Fibroblast of villous mesenchyme (primary cell): ENCODE results near the gene PXDC1. TPM values are rescaled to one million over a fixed set of nuclear protein-coding genes. Genes with fewer than 3 reads are reported as not detected.

Experiments
- DNase-seq: peaks from one replicate; pipeline ENCODE4 v3.0.0-alpha.2; 2010; ENCODE audit warnings: low read depth
- H3K4me3 ChIP-seq: 2 replicates; pipeline ENCODE4 v1.5.1; 2011; ENCODE audit warnings: low read depth, mild to moderate bottlenecking, low read length
- total RNA-seq: library from RNA; depleted of rRNA; stranded (reverse); fragments of >200 nt; gene quantifications from 2 replicates; pipeline ENCODE4 v1.2.3, GENCODE V29; 2012
- TF ChIP-seq, protein P1 (sequence below): IDR thresholded peaks from 2 replicates; pipeline ENCODE4 v1.5.1; 2012; ENCODE audit warnings: low read depth, mild to moderate bottlenecking, low read length; ENCODE audit not compliant: insufficient read depth

The PXDC1 gene
- total RNA-seq, 1 donor = 92.4 TPM

DNA sequence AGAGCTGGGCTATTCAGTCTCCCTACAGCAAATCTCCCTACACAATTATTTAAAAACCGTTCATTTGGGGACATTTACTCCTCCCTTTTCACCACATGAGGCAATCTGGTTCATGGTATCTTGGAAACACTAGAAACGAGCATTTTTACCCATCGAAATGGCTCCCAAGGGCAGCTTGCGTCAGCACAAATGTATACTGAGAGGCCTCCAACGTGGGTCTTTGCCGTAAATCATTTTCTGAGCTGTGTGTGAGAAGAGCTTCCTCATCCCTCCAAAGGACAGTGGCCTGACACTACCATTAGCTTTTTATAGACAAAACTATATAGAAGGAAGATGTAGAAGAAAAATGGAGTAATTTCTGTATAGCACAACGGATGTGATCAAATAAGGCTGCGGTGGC, 30.0 kb upstream of the PXDC1 start:
- no peak overlapping the region for H3K4me3 ChIP-seq
- no peak for DNase-seq
- TF ChIP-seq, protein P1, sequence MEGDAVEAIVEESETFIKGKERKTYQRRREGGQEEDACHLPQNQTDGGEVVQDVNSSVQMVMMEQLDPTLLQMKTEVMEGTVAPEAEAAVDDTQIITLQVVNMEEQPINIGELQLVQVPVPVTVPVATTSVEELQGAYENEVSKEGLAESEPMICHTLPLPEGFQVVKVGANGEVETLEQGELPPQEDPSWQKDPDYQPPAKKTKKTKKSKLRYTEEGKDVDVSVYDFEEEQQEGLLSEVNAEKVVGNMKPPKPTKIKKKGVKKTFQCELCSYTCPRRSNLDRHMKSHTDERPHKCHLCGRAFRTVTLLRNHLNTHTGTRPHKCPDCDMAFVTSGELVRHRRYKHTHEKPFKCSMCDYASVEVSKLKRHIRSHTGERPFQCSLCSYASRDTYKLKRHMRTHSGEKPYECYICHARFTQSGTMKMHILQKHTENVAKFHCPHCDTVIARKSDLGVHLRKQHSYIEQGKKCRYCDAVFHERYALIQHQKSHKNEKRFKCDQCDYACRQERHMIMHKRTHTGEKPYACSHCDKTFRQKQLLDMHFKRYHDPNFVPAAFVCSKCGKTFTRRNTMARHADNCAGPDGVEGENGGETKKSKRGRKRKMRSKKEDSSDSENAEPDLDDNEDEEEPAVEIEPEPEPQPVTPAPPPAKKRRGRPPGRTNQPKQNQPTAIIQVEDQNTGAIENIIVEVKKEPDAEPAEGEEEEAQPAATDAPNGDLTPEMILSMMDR = no peak

DNA sequence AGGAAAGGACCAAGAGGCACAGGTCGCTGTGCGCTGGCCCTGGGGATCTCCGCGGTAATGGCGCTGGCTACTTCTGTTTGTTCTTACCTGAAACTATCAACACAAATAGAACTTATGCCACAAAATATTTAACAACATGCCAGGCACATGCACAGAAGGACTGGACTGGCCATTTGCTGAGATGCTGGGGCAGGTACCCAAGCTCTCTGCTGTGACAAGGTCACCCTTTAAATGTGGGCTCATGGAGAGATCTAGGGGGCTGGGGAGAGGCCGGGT, 28.0 kb upstream of the PXDC1 start:
- DNase-seq = no peak
- H3K4me3 ChIP-seq = no peak overlapping the region
- TF ChIP-seq, protein P1 = no peak

DNA sequence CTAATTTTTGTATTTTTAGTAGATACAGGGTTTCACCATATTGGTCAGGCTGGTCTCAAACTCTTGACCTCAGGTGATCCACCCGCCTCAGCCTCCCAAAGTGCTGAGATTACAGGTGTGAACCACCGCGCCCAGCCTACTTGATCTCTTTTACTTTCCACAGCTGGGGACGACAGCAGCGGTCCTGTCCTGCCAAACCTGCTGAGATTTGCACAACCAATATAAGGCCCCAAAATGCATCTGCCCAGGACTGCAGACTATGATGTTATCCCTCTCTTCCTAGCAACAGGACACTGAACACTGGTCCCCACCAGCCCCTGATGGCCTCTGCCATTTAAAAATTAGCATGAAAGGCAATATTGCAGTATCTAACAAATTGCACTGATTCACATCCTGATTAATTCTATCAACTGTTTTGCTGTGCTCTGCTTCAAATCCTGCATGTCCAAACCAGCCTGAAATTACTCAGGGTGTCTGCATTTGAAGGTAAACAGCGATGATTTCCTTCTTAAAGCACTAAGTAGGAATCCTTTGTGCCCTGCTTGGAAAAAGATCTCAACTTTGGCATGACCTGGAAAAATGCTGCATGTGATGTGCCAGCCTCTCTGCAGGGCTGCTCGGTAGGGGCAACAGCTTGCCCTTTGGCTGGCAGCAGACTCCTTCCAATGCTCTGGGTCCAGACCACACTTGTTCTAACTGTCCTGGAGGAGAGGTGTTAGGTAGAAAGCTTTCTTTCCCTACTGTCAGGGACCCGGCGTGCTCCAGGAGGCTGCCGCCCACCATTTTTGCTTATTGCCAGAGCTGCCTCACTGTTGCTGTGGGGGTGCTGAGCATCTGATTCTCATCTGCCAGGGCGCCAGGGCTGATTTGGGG, 27.4 kb upstream of the PXDC1 start:
- no peak overlapping the region for H3K4me3 ChIP-seq
- TF ChIP-seq, protein P1 = no peak
- no peak for DNase-seq

DNA sequence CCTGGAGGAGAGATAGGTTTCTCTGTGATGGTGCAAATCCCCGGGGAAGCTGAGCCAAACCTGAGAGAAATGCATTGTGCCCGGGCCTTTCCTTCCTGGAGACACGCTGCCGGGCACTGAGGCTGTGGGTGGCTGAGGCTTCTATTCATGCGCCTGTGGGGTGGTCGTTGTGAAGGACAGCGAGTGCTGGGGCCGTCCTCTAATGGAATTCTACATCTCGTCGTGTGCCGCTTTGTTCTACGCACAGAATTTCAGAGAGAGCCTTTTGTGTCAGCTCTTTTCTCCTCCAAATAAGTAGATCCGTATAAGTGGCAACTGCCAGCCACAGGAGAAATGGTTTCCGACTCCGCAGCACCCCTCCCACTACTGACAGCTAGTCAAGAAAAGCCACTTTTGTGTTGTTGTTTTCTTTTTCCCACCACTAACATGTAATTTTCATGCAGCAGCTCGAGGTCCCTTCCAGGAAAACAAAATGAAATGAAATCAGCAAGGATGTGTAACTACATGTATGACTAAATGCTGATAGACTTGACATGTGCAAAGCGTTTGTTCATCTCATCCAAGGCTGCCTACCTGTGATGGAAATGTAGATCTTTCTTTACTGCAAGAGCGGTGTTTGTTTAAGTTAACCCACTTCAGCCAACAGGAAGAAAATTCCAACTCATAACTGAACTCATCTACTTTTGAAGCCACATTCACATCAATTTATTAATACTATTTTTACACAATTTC, 26.4 kb upstream of the PXDC1 start:
- DNase-seq = no peak
- TF ChIP-seq, protein P1 = no peak
- no peak overlapping the region for H3K4me3 ChIP-seq

DNA sequence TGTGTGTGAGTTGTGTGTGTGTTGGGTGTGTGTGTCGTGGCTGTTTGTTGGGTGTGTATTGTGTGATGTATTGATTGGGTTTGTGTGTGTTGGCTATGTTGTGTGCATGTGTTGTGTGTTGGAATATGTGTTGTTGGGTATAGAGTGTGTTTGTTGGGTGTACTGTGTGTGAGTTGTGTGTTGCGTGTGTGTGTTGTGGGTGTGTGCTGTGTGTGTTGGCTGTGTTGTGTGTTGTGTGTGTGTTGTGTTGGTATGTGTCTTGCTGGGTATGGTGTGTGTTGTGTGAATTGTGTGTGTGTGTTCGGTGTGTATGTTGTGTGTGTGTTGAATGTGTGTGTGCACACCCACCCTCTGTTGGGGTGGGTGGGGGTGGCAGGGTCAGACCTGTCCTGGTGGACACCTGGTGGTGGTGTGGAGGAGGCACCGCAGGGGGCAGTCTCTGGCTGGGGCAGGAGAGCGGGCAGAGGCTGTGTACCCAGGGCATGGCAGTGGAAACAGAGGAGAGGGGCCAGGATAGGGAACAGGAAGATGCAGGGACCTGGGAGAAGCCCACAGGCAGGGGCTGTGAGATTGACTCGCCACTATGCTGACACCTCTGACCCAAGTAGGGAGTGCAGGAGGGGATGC, 25.5 kb upstream of the PXDC1 start:
- TF ChIP-seq, protein P1 = no peak
- no peak overlapping the region for H3K4me3 ChIP-seq
- DNase-seq = no peak

DNA sequence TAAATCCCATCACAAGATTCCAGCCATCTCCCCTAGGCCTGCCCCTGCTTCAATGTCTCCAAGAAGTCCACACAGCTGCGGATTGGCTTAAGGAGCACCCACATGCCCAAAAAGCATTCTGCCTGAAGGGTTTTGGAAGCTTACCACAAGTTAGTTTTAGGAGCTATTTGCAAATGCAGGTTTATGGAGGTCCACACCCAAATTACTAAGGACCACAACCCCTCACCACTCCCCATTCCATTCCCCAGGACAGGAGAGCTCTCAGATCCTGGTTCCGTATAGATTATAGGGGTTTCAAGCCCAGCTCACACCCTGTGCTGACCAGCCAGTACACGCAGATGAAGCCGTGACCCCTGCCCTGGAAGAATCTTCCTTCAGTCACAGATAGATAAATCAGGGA, 24.3 kb upstream of the PXDC1 start:
- TF ChIP-seq, protein P1 = no peak
- H3K4me3 ChIP-seq = no peak overlapping the region
- no peak for DNase-seq
